ENCODE measurements around the gene TP53I3. TPM values are rescaled to one million over a fixed set of nuclear protein-coding genes. Genes with fewer than 3 reads are reported as not detected.

The TP53I3 gene
- total RNA-seq, 1 experiment from 2014 or later, result 48.1 TPM

- H2BK120ac ChIP-seq (ENCODE audit: low read depth, low read length, poor library complexity, severe bottlenecking), result no peak overlapping the region
- no peak overlapping the region for H2AK5ac ChIP-seq (ENCODE audit: insufficient read length, low read length)
- peak overlapping the region; percentile 26 for H3K9ac ChIP-seq (ENCODE audit: extremely low read depth, insufficient read length, low read length)
- peak overlapping the region; percentile 68 for H3K4me2 ChIP-seq (ENCODE audit: insufficient read depth, insufficient read length, low read length)
- no peaks in the 10 kb centered on the region for H3K79me1 ChIP-seq (ENCODE audit: insufficient read depth, low read depth, low read length, poor library complexity, severe bottlenecking)
- Mint-ChIP-seq H3K4me3 (no peak overlapping the region), H3K9me3 (no peaks in the 10 kb centered on the region), H3K4me1 (peaks cover 15 to 19% of the 10 kb centered on the region in 2 experiments), H3K36me3 (ENCODE audit: insufficient read depth in 1 of 3, low read depth in 3 of 3) (peaks cover 9 to 11% (median 10%) of the 10 kb centered on the region in 3 experiments; a peak in 6 of 7 replicates), H3K27me3 (ENCODE audit: low read depth) (no peaks in the 10 kb centered on the region), H3K27ac (peak overlapping the region in 1 of 3 experiments; percentile 18; a peak in 1 of 7 replicates)
- no peak overlapping the region for H2AFZ ChIP-seq (ENCODE audit: low read length)
- H3K23me2 ChIP-seq (ENCODE audit: insufficient read length, low read depth, low read length, poor library complexity, severe bottlenecking), result peaks cover 9% of the 10 kb centered on the region
- no peak overlapping the region for H2BK15ac ChIP-seq (ENCODE audit: low read depth, low read length)
- no peak overlapping the region for H3T11ph ChIP-seq (ENCODE audit: low read length)
- no peak overlapping the region for H3K18ac ChIP-seq (ENCODE audit: insufficient read length, low read depth, low read length)
- no CpG with 5 or more reads among the region's 47 CpGs for WGBS (ENCODE audit: extremely low coverage, insufficient read length, low lambda C conversion rate)
- H2BK5ac ChIP-seq (ENCODE audit: insufficient read length, low read length), result no peak overlapping the region
- H3K4me1 ChIP-seq (ENCODE audit: insufficient read depth, low read length), result 0 out of 2 replicates have a peak, but pooled peaks cover 1% of the 10 kb centered on the region
- peaks cover 2% of the 10 kb centered on the region; the same call in 1 of the 2 replicates for H3K79me2 ChIP-seq (ENCODE audit: insufficient read depth, low read length)
- no peak overlapping the region for H2BK12ac ChIP-seq (ENCODE audit: insufficient read length, low read depth, low read length)
- peaks cover 5% of the 10 kb centered on the region for H4K20me1 ChIP-seq (ENCODE audit: control insufficient read depth, insufficient read depth, insufficient read length)
- H3K14ac ChIP-seq (ENCODE audit: insufficient read depth, low read length), result no peak overlapping the region
- no peak overlapping the region for H3K27ac ChIP-seq (ENCODE audit: insufficient read length, low read depth, low read length)
- no peaks in the 10 kb centered on the region for H3K27me3 ChIP-seq (ENCODE audit: insufficient read depth, low read length)
- H4K91ac ChIP-seq (ENCODE audit: insufficient read length, low read depth, low read length), result no peak overlapping the region
- H3K4ac ChIP-seq (ENCODE audit: low read depth, low read length), result no peak overlapping the region
- no peak overlapping the region for H3K56ac ChIP-seq (ENCODE audit: insufficient read length, low read depth, low read length)
- no peak overlapping the region for H2BK20ac ChIP-seq (ENCODE audit: low read depth, low read length, poor library complexity, severe bottlenecking)
- no peak for TF ChIP-seq CTCF (conservative IDR thresholded peaks at IDR 0.05)
- no peak overlapping the region for H4K5ac ChIP-seq (ENCODE audit: insufficient read length, low read depth, low read length)
- H3K23ac ChIP-seq (ENCODE audit: insufficient read length, low read depth, low read length), result no peak overlapping the region
- H3K9me3 ChIP-seq (ENCODE audit: control insufficient read depth, low read depth, low read length), result no peaks in the 10 kb centered on the region
- peak; percentile 41 for DNase-seq
- H4K8ac ChIP-seq (replicated peaks; ENCODE audit: insufficient read length, low read depth, low read length), result no peak overlapping the region
These were observed 34.3 kb downstream of the TP53I3 start for GRCh38 chr2:24050041-24050979.

Measured in H9 (cell line).